GM04504 (cell line): ENCODE results near the gene FUT7.

Experiments
- DNase-seq: peaks from one replicate; pipeline ENCODE4 v3.0.0-alpha.2; 2012; ENCODE audit warnings: low read depth

Gene FUT7

DNA sequence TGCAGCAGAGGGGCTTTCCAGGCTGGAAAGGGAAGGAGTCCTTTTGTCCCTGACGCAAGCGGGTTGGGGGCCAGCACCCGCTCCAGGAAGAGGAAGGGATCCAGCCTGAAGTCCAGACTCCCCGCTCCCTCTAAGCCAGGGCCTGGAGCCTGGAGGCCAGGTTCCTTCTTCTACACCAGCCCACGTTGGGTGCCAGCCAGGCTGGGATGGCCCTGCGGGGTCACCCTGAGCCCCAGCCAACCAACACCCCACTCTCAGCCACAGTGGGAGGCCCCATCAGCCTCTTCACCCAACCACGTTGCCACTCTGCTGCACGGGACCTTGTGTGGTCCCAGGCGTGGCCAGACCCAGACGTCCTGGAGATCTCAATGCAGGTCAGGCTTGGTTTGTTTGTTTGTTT is 970 bp upstream of the FUT7 start:
- no peak for DNase-seq

DNA sequence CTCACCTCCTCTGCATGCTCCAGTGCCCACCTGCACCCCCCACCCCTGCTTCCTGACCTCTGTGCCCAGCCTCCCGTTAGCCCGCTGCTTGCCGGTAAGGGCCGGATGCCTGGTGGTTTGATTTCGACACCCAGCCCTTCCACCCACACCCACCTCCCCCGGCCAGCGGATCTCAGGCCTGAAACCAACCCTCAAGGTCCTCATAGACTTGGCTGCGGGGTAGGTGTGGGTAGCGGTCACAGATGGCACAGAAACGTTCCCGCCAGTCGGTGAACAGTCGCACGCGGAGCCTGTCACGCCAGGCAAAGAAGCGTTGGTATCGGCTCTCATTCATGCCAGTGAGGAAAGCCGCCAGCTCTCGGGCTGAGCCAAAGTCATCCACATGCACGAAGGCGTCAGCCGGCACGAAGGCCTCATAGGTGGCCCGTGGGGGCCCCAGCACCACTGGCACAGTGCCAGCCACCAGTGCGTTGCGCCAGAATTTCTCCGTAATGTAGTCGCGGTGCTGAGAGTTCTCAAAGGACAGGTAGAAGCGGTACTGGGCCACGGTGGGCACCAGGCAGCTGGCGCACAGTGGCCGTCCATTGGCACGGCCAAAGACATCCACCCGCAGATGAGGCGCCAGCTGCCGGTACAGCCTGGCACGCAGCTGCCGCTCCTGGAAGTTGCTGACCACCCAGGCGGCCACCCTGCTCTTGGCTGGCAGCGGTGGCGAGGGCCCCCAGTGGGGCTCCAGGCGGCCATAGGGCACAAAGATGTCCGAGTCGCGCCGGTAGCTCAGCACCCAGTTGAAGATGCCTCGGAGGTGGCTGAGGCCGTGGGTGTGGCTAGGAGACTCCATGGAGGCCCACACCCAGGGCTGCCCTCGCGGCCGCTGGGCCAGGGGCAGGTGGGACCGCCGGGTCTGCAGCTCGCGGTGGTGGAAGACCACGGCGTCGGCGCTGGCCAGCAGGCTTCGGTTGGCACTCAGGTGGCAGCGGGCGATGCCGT is 1.1 kb downstream of the FUT7 start:
- DNase-seq: no peak

DNA sequence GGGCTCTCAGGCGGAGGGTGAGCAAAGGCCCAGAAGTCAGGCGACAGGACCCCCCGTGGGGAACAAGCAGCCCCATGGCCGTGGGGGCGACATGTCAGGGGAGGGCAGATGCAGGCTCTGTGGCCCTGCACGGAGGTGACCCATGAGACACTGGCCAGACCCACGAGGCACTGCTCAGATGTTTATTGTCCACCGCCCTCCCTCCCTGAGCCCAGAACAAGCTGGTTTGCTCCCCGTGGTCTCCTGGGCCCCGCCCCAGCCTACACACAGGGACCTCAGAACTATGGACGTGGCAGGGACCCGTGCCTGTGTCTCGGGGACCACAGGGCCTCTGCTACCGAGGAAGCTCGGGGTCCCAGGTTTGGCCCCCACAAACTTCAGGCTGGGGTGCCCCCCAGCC is 1.9 kb downstream of the FUT7 start:
- DNase-seq: no peak

DNA sequence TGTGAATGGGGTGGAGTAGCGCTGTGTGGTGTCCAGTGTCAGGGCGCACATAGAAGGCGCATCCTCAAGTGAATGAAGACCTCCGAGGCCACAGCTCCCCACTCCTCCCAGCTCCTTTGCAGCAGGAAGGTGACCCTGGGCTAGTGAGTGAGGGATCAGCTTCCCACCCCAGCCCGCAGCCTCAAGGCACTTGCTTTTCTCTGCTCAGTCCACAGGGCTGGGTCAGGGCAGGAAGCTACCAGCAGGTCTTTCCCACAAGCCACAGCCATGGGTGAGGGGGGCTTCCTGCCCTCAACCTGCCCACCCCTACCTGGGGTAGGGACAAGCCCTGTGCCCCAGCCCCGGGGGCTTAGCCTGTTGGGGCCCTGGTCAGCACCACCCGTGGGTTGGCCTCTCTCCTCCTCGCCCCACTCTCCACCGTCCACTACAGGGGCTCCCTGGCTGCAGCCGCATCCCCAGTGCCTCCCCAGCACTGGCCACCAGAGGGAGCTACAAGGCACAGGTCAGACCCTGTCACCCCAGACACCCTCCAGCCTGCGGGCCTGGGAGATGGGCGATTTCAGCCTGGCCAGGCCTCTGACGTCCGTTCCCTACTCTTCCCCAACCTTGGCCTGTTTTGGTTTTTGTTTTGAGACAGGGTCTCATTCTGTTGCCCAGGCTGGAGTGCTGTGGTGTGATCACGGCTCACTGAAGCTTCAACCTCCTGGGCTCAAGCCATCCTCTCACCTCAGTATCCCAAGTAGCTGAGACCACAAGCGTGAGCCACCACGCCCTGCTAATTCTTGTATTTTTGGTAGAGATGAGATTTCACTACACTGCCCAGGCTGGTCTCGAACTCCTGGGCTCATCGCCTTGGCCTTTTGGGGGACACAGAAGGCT is 2.6 kb downstream of the FUT7 start:
- no peak for DNase-seq

DNA sequence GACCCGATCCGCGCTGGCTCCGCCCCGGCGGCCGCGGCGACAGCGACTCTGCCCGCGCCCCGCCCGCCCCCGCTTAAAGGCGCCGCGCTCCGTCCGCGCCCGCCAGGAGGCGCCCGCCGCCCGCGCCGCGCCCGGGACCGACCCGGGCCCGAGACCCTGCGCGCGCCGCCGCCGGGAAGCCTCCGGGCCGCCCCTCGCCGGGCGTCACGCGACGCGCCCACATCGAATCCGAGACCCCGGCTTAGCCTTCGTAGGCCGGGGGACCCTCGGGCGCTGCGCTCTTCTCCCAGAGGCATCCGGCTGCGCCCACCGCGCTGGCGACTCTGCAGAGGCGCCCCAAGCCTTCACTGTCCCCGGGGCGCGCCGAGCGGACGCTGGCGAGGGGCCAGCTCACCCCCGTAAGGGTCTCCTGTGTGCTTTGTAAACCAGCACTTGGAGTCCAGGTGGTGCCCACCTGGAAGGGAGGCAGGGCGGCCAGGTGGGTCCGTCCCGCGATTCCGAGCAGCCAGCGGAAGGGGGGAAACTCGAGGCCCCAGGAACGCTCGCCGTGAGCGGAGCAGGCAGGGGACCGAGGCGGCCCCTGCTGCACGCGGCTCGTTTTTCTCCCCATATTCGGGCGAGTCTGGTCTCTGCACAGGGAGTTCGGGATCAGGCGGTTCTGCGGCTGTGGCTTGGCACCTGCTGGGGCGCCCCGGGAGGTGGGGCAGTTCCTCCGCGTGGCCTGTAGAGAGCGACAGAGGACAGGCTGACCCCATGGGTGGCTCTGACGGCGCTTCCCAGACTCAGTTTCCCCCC is 3.4 kb downstream of the FUT7 start:
- no peak for DNase-seq

DNA sequence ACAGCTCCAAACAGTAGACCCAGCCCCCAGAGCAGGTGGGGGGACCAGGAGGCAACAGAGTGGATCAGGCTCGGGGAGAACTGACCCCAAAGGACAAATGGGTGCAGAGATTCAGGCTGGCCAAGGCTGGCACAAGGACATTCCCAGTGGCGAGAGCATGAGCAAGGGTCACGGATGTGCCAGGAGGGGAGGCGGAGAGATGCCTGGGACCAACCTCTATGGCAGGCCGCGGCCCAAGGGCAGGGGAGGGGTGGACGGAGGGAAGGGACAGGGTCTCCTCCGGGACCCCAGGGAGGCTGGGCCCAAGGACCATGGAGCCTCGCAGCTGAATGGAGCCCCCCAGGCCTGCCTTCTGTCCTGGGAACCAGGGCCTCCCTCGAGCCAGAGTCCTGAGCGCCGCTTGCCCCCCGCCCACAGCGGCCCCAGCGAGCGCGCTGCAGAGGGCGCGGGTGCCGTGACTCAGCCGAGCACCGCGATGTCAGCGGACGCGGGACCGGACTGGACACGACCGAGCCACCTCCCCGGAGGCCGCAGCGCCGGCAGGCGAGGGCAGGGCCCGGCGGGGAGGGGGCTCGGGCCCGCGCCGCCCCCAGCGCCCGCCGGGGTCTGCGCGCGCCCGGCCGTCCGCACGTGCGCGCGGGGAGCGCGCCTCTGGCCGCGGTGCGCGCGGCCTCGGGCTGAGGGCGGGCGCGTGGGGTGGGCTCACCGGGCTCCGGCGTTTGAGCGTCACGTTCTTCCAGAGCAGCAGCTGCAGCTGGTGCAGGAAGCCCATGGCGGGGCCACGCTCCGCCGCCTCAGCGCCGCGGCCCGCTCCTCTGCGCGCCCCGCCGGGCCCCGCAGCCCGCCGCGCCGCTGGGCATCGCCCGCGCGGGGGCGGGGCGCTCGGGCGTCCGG is 4.3 kb downstream of the FUT7 start, which contains the start of gene ABCA2:
Gene ABCA2, minus strand, starts transcription at position 869 of the 894 bp plus-strand sequence. Its CDS starts 97 bp downstream, at position 772.
- DNase-seq: no peak

DNA sequence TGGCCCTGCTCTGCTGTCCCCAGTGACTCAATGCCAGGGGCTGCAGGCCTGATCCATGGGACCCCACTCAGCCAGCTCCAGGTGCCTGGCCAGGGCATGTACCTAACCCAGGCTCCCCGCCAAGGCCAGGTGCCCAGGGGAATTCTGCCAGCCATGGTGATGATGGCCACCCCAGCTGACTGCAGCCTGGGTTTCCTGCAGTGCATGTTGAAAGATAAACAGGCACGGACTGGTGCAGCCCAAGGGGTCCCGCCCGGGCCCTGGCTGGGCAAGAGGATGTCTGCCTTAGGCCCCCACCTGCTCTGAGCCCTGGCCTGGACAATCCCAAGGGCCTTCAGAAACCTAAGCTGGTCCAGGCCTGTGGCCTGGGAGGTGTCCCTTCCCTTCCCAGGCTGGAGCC is 5.1 kb downstream of the FUT7 start:
- no peak for DNase-seq

DNA sequence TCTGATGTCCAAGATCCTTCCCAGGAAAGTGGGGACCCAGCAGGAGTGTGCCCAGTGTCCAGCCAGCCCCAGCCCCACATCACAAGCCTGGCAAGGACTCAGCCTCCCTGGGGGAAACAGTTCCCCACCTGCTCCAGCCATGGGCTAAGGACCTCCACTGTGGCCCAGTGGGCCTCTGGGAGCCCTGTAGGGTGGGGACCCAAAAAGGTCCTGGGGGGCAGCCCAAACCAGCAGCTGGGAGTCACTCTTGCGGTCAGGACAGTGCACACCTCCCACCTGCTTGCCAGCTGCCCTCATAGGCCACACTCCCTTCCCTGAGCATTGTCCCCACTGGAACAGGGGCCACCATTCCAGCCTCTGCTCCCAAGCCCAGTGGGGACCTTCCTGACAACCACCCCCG is 5.5 kb downstream of the FUT7 start:
- no peak for DNase-seq

DNA sequence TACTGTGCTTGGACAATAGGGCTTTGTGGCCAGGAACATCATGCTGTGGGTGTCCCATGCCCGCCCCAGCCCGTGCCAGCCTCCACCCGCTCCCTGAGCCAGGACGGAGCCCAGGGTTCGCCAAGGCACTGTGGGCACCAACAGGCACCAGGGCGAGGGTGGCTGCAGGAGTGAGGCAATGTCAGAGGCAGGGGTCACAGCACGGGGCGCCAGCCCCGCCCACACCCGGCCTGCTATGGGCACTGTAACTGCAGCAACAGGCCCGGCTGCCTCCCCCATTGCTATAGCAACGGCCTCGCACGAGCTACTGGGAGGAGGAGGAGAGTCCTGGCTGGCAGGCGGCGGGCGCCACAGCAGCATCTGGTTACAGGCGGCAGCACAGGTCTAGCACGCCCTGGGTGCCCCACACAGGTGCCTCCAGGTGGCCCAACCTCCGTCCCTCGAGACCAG is 6.3 kb downstream of the FUT7 start:
- DNase-seq: no peak

DNA sequence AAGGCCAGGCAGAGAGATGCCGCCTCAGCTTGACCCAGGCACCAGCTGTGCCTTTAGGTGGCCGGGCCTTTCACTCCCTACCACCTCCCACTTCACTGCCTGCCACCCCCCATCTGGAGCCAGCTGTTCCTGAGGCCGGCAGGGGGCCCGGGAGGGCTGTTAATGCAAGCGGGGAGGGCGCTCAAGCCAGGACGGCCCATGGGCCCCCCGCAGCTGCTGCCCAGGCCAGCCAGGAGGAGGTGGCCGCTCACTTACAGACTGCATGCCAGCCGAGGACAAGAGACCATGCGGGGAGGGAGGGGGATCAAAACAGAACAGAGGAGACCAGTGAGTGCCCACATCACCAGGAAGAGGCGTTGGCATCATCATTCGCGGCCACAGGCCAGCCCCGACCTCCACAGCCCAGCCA is 8.3 kb downstream of the FUT7 start:
- no peak for DNase-seq

DNA sequence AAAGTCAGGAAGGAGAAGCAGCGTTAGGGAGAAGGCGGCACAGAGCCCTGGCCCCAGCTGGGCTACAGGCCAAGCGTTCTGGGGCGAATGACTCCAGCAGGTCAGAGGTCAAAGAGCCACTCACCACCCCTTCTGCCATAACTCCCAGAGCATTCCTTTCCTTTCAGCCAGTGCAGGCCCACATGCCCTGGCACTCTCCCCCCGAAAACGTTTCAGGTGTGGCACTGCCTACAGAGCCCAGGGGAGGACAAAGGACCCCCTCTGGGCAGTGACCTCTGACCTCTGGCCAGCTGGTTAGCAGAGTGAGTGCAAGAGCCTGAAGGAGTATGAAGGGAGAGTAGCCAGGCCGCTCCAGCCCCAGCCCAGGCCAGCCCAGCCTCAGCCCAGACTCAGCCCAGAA is 8.7 kb downstream of the FUT7 start:
- DNase-seq: no peak

DNA sequence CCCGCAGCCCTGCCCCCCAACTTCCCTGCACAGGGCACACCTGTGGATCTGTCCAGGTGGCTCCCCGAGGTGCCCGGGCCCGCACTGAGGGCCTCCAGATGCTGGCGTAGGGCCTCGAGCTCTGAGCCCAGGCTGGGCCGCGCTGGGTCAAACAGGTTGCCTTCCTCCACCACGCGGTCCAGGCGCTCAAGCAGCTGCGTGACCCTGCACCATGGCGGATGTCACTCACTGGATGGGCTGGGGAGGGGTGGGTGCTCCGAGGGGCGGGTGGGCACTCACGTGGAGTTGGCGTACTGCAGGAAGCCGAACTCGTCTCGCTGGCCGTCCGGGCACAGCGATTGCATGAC is 9.3 kb downstream of the FUT7 start:
- no peak for DNase-seq

DNA sequence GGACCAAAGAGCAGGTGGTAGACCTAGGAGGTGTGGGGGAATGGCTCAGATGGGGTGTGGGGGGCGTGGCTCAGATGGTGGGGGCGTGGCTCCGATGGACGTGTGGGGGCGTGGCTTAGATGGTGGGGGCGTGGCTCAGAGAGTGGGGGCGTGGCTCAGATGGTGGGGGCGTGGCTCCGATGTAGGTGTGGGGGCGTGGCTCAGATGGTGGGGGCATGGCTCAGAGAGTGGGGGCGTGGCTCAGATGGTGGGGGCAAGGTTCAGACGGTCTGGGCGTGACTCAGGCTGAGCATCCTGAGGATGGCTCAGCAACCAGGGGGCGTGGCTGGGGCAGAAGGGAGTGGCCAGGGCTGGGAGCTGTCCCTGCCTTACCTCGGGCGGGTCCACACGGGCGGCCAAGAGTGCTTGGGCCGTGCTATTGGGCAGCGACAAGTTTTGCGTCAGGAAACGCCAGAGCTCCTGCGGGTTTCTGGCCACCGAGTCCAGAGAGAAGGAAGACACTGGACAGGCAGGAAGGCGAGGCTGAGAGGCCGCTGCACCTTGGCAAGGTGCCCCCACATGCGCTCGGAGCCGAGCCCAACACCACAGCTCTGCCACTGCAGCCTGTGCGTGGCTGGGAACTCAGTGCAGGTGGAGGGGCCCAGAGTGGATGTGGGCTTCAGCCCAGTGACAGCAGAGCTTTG is 9.8 kb downstream of the FUT7 start:
- no peak for DNase-seq

DNA sequence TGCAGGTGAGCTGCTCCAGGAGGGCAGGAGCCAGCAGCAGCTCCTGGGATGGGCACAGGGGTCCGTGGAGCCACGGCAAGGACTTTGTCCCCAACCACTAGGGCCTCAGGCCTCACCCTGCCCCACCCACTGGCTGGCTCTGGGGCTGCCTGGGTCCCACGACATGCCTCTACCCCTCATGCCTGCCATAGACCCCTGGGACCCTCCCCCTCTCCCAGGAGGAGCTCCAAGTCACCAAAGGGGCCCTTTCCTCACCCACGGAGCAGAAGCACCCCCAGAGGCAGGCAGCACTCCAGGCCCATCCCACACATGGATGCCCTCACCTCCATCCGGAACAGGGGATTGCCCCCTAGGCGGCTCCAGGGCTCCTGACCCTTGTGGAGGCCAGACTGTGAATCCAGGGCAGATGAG is 10.3 kb downstream of the FUT7 start:
- DNase-seq: no peak

DNA sequence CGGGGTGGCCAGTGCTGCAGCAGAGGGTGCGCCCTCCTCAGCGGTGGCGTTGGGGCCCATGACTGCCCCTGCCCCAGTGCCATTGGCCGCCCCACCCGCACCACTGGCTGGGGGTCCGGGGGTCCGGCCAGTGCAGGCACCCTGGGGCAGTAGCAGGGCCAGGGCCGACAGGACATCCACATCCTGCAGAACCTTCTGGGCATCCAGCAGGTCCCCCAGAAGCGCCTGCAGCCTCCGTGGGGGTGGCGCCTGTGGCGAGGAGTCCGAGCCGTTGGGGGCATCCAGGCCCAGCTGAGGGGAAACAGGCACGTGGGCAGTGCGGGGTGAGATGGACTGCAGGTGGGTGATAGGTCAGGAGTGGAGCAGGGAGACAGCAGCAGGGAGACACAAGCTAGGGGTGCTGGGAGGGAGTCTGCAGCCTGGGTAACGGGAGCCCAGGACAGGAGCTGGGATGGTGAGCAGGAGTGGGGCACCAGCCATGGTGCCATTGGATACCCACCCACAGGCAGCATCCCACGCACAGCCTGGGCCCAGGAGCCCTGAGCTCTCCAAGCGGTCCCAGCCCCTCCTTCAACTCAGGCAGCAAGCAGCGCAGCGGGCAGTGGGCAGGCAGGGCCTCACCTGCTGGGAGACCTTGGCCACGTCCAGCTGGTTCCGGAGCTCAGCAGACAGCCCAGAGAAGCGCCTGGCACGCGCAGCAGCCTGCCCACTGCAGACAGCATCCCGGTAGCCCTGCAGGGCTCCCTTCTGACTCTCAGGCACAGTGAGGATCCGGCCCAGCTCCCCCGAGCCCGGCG is 10.9 kb downstream of the FUT7 start:
- no peak for DNase-seq

DNA sequence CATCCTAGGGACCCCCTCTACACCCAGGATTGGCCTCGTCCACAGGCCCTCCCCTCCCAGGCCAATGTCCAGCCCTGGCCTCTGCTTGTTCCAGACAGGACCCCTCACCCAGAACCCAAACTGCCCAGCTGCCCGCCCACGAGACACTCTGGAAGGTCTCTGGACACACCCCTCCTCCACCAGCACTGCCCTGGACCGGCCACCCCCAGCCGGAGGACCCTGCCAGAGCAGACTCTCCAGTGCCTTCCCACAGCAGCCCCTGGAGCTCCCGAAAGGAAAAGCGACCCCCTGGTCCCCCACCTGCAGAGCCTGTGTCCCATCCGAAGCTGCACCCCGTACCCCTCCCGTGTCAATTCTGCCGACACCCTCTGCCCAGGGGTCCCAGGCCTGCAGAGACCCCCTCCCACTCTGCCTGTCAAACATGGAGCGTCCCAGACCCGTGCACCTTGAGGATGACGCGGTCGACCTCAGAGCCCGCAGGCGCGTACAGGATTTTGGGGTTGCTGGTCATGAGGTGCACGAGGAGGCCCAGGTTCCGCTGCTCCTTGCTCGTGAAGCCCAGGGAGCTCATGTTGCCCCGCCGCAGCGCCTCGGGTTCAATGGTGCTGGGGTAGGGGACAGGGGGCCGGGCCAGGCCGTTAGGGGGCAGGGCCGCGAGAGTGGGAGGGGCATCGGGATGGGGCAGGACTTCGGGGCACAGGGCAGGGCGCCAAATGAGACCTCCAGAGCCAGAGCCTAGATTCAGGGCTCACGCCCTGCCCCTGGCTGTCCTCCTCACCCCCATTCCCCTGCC is 11.8 kb downstream of the FUT7 start:
- DNase-seq: no peak

DNA sequence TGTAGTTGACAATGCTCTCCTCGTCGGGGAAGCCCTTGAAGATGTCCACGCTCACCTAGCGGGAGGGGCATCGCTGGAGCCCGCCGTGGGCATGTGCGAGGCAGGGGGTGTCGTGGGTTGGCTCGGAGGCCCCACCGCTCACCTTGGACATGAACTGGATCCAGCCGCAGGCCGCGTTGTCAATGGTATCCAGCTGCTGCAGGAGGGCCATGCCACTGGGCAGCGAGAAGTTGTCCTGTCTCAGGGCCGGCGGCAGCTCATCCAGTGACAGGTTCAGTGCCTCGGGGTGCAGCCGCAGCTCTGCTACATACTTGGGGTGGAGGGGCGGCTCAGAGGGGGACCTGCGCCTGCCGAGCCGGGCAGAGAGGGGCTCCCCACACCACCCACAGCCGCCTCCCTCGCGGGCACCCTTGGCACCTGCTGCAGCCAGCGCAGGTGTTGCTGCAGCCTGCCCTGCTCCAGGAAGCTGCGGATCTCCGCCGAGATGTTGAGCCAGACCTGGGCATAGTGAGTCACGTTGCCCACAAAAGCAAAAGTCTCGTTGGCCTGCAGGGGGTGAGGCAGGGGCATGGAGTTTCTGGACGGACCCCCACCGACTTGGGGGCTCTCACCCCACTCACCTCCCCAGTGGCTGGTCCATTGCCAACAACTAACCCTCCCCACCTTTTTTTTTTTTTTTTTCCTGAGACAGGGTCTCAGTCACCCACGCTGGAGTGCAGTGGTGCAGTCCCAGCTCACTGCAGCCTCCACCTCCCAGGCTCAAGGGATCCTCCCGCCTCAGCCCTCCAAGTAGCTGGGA is 12.9 kb downstream of the FUT7 start:
- no peak for DNase-seq
